LNCaP clone FGC (cell line): Measurements from ENCODE around the gene FBXL12.
"Not testable (repeated sequence)": the region's sequence is repeated elsewhere in the genome, so short reads cannot be mapped to it uniquely, and the experiment has no call there.

ENCODE experiments used
- DNase-seq: peaks from one replicate; pipeline ENCODE4 v3.0.0-alpha.2; 2011; ENCODE audit warnings: low read depth
- H3K4me3 ChIP-seq: 2 replicates; pipeline ENCODE4 v1.5.1; 2011; ENCODE audit warnings: mild to moderate bottlenecking, low read depth, low read length, control low read depth
- TF ChIP-seq, protein P1 (sequence below): IDR thresholded peaks from 2 replicates; pipeline ENCODE4 v1.5.1; 2012; ENCODE audit warnings: mild to moderate bottlenecking; ENCODE audit not compliant: control insufficient read depth, insufficient read depth; ENCODE audit errors: extremely low read depth

The FBXL12 gene

DNA sequence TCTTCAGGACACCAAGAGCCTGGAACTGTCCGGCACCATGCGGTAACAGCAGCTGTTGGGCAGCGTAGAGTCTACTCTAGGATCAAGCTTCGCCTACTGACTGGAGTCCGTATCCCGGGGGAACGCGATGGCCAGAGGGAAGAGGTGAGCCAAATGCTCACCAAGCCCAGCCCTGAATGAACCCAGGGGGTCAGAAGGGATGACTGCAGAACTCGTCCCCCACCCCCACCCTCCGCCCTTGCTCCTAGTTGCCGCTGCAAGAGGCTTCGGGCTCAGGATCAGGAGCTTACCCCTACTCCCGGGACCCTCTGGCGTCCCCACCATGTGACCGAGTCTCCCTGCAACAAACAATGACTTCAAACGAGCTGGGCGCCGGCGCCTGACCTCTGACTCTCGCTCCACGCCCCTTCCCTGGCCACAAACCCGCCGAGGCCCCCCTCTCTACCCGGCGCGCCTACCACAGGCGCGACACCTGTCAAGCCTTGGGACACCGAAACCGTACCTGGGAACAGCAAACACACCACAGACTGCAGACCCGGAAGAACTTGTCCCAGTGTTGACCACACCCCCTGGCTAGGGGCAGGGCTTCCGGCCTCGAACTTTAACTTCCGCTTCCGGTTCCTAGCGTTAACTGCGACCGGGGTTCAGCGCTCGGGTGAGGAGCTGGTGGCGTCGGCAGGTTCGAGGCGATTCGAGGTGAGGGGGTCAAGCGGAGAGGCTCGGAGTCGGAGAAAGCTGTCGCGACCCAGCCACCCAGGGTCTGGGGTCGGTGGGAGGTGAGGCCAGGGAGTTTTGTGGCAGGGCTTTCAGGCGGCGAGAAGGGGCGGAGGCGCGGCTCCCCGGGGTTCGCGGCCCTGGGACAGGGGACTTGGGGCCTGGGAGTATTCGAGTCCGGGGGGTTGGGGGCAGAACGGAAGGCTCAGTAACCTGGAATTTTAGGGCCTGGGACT is 8.7 kb upstream of the FBXL12 start, which contains the start of gene UBL5:
TSS of gene UBL5 (plus strand) at position 630 of the 950 bp plus-strand sequence. CDS start 420 bp downstream, outside the sequence.
- H3K4me3 ChIP-seq: peak within 1 kb of the TSS; percentile 79
- peak; percentile 84 for DNase-seq
- TF ChIP-seq, protein P1, sequence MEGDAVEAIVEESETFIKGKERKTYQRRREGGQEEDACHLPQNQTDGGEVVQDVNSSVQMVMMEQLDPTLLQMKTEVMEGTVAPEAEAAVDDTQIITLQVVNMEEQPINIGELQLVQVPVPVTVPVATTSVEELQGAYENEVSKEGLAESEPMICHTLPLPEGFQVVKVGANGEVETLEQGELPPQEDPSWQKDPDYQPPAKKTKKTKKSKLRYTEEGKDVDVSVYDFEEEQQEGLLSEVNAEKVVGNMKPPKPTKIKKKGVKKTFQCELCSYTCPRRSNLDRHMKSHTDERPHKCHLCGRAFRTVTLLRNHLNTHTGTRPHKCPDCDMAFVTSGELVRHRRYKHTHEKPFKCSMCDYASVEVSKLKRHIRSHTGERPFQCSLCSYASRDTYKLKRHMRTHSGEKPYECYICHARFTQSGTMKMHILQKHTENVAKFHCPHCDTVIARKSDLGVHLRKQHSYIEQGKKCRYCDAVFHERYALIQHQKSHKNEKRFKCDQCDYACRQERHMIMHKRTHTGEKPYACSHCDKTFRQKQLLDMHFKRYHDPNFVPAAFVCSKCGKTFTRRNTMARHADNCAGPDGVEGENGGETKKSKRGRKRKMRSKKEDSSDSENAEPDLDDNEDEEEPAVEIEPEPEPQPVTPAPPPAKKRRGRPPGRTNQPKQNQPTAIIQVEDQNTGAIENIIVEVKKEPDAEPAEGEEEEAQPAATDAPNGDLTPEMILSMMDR: no peak

DNA sequence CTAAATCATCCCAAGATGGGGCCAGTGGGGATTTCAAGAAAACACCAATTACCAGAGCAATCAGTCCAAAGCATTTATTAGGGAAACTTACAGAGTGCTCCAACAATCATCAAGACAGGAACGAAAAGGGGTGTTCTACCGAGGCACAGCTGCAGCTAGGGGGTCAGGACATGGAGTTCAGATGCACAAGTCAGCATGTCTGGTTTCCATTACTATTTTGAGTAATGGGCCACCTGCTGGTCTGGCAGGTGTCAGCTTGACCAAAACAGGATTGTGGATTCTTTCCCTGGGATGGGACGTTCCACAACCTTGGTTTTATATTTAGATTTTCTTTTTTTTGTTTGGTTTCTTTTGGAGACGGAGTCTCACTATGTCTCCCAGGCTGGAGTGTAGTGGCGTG is 4.9 kb upstream of the FBXL12 start:
- DNase-seq: no peak
- H3K4me3 ChIP-seq: no peak overlapping the region
- TF ChIP-seq, protein P1: no peak

DNA sequence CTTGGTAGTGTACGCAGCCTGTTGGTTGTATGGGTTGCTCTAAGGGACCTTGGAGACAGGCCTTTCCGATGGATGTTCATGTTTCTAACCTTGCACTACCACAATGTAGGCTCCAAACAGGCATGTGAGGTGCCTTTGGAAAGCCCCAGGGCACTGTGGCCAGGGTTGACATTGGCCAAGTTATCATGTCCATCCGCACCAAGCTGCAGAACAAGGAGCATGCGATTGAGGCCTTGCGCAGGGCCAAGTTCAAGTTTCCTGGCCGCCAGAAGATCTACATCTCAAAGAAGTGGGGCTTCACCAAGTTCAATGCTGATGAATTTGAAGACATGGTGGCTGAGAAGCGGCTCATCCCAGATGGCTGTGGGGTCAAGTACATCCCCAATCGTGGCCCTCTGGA is 1.2 kb upstream of the FBXL12 start:
- peak overlapping the region; percentile 12; the same call in 1 of the 2 replicates for H3K4me3 ChIP-seq
- DNase-seq: not testable (repeated sequence)

DNA sequence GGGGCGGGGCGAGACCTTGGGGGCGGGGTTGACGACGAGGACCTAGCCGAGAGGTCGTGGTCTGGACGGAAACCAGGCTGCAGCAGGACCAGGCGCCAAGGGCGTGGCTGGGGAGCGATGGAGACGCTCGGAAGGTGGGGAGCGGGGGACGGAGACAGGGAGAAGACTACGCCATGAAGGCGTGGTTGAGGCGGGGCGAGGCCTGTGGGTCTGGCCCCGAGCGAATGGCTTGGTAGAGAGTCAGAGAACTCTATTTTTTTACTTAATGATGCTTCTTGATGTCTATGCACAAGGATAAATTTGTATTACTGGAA is 674 bp upstream of the FBXL12 start:
- TF ChIP-seq, protein P1: no peak
- H3K4me3 ChIP-seq: peak overlapping the region; percentile 12; the same call in 1 of the 2 replicates
- DNase-seq: no peak

DNA sequence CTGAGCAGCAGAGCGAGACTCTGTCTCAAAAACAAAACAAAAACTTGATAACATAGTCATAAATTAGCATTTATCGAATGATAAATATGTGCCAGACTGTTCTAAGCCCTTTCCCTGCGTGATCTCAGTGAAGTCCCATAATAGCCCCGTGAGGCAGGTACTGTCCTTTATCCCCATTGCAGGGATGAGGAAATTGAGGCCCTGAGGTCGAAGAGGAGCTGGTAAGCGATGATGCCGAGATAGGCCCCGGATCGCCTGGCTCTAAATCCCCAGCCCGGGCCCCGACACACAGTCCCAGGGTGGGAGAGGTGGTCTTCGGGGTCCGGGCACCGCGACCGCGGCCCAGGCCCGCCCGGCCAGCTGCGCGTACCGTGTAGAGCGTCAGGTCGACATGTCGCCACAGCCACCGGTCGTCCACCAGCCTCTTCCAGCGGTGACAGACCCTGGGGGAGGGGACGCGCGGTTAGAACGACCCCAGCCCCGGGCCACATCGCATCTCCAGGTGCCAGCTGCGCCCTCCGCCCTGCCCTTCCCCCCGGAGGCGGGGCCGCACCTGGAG is 625 bp downstream of the FBXL12 start:
- TF ChIP-seq, protein P1: no peak
- no peak for DNase-seq

DNA sequence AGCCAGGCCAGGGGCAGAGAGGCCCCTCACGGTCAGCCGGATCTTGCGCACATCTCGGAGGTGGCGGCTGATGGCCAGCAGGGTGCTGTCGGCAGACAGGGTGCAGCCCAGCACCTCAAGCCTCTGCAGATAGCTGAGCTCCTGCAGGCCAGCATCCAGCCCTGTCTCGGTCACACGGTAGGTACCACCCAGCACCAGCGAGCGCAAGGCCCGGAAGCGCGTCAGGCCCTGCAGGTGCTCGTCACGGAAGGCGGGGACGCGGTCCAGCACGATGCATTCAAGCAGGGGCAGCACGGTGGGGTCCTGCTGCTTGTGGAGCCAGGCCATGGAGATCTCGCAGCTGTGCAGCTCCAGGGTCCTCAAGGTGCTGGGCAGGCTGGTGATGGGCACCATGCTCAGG is 7.7 kb downstream of the FBXL12 start:
- no peak for DNase-seq
- TF ChIP-seq, protein P1: no peak
- no peak overlapping the region for H3K4me3 ChIP-seq

More for the DNA sequence above, 625 bp downstream of the FBXL12 start:
- peak overlapping the region; percentile 99 for H3K4me3 ChIP-seq
